Renal pelvis (tissue), 4 donors: Measurements from ENCODE around the gene AJM1. TPM values are rescaled to one million over a fixed set of nuclear protein-coding genes. Genes with fewer than 3 reads are reported as not detected.

Source experiments
- DNase-seq: peaks from one replicate; pipeline ENCODE4 v3.0.0-alpha.2; 2013
- polyA plus RNA-seq, 3 donors: library from polyadenylated mRNA; unstranded; fragments of 120-200 nt; gene quantifications; one replicate each; pipeline ENCODE4 v1.2.1, GENCODE V29; 2013; ENCODE audit not compliant: insufficient read length in 3 of 3

AJM1 gene
- polyA plus RNA-seq, 3 donors = 1.5 to 1.7 (median 1.6) TPM

- DNase-seq = no peak
Observed at GRCh38 chr9:136806067-136806466, 36.2 kb upstream of the AJM1 start.

- no peak for DNase-seq
Observed at GRCh38 chr9:136806631-136807201, 35.6 kb upstream of the AJM1 start.

- no peak for DNase-seq
Observed at GRCh38 chr9:136807281-136808074, 34.8 kb upstream of the AJM1 start, which contains the start of gene RABL6. Gene RABL6 (plus strand): TSS chr9:136807948. CDS start chr9:136808197, 249 bp downstream.

GRCh38 chr9:136808075-136808805 is 34.0 kb upstream of the AJM1 start:
- no peak for DNase-seq

GRCh38 chr9:136808806-136809158 is 33.5 kb upstream of the AJM1 start:
- no peak for DNase-seq

- DNase-seq = no peak
Observed at GRCh38 chr9:136814725-136815421, 27.4 kb upstream of the AJM1 start.

- DNase-seq = no peak
Observed at GRCh38 chr9:136815422-136815782, 26.9 kb upstream of the AJM1 start.

GRCh38 chr9:136820971-136821825 is 21.1 kb upstream of the AJM1 start:
- DNase-seq = no peak

- no peak for DNase-seq
Observed at GRCh38 chr9:136821826-136822544, 20.3 kb upstream of the AJM1 start.

GRCh38 chr9:136823136-136824046 is 18.9 kb upstream of the AJM1 start:
- no peak for DNase-seq

- no peak for DNase-seq
Observed at GRCh38 chr9:136824496-136825225, 17.6 kb upstream of the AJM1 start.

- no peak for DNase-seq
Observed at GRCh38 chr9:136825295-136826187, 16.7 kb upstream of the AJM1 start.

- DNase-seq = no peak
Observed at GRCh38 chr9:136826188-136826541, 16.1 kb upstream of the AJM1 start.

GRCh38 chr9:136826703-136827582 is 15.3 kb upstream of the AJM1 start:
- no peak for DNase-seq

GRCh38 chr9:136827794-136828473 is 14.3 kb upstream of the AJM1 start:
- no peak for DNase-seq

- no peak for DNase-seq
Observed at GRCh38 chr9:136828474-136829140, 13.7 kb upstream of the AJM1 start.
